GM18858 (cell line): ENCODE measurements around the gene PNLIPRP2.

ENCODE experiments used
- ATAC-seq: cut with Tn5 transposase; IDR thresholded peaks from one replicate; pipeline ENCODE4 v1.9.1; 2021; ENCODE audit not compliant: unreplicated experiment

Gene PNLIPRP2

DNA sequence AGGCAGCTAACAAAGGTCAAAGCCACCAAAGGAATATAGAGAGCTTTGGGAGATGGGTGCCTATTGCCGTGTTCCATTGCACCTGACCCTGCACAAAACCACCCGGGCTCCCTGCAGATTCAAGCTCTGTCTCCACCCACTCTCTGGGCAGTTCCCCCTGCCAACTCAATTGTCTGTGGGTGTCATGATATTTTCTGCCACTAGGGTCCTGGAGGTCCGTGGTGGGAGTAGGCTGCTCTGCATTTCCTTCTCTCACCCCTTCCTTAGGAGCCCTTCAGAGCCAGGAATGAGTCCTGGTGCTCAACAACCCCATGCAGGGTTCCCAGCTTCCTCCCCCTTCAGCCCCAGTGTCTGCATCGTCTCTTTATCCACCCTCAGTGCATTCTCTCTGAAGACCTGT lies 34.1 kb downstream of the PNLIPRP2 start:
- ATAC-seq: no peak

DNA sequence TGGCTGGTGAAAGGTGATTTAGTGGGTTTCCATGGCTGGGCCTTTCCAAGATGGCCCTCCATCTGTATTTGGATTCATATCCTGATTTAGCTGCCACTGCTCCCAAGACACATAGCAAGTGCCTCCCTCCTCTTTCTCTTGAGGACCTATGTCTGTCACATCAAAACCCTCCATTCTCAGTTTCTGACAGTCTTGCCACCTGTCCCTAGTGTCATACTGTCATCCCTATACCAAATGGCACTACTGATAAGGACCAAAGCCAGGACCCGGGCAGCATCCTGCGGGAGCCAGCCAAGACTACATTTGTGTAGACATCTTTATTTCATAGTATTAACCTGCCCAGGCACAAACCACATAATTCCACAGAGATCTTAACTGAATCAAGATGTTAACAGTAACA lies 34.8 kb downstream of the PNLIPRP2 start:
- no peak for ATAC-seq

DNA sequence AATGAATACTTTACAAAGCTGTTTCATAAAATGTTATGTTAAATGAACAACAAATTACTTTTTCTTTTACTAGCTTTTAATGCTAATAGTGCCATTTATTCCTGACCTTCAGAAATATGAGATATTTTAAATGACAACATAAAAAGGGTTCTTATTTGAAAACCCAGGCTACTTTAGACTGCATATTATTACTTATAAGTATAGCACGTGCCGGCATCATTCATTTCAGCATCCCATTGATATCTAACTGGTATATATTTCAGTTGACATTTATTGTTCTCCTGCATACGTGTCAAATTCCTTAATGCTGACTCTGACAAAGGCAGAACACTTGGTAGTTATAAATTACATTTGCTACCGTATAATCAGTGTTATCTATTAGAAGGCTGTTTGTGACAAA lies 35.3 kb downstream of the PNLIPRP2 start:
- no peak for ATAC-seq

DNA sequence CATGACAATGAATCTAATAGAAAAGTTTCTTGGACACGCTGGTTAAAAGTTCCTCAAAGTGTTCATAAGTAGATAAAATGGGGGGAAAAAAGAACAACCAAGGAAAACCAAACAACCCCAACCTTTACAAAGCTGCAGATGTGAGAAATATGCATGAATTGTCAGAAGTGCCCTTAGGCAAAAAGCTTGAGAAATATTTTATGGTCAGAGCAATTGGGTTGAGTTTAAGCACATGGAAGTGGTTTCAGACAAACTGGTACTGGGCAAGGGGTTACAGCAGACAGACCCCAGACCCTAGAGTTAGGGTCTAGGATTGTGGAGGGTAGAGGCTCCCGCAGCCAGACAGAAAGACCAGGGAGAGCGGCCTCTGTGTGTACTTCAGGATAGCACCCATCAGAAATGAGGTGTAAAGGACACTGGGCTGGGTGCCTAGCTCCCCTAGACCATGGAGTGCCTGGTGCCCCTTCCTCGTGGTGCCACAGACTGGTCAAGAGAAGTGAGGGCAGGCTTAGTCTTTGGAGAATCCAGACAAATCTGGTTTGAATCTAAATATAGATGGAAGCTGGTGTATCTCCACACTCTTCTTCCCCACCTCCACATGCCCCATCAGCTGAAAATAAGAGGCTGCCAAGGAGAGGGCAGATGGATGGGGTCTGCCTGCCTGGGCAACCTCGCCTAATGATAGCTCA lies 37.3 kb downstream of the PNLIPRP2 start:
- ATAC-seq: no peak

DNA sequence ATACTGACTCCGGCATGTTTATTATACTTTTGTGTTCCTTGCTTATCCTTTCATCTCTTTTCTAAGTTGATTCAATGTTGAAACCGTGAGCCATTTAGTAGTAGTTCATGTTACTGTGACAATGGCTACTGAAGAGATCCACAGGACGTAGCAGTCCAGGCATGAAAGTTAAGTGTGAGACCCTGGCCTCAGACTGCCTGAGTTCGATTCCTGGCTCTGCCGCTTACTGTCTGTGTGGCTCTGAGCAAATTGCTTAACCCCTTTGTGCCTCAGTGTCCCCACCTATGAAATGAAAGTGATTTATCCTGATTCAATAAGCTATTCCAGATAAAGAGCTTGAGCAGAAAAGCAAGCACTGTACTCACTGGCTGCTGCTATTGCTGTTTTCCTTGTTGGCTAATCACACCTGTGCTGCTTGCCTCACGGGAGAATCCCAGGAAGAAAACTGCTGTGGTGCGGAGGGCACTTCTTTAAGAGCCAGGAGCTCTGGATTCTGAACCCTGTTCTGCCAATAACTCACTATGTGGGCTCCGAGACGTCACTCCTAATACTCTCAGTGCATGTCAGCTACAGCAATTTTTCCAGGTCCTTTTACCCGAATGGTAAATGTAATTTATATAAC lies 38.4 kb downstream of the PNLIPRP2 start:
- no peak for ATAC-seq

DNA sequence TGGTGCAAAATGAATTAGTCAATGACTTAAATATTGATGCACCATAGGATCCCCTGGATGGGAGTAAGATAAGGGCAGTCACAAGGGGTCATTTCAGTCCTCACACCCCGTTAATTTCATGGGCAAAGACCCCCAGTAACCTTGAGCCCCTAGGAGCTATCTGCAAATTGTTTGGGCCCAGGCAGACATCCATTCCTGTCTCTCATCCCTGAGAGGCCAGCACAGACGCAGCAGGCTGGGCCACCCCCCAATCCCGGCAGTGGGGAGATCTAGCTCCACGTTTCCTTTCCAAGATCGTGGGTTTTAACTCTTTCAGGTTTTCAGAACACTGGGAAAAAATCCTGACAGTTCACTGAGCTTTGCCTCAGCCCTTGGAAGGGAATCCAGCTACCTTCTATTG lies 40.1 kb downstream of the PNLIPRP2 start:
- ATAC-seq: no peak

DNA sequence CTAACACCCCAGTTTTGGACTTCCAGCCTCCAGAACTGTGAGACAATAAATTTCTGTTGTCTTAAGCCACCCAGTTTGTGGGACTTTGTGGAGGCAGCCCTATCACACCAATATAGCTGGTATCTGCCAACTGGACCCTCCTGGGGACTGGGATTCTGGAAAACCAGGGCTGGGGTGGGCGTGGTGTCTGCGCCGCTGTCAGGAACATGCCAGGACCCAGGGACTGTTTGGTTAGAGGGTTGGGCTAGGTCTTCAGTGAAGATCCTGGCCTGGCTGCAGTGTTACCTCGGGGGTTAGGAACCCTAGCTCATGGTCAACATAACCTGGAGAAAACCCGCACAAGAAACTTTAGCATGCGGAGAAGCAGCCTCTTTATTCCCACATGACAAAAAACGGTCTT lies 42.6 kb downstream of the PNLIPRP2 start:
- ATAC-seq: no peak

DNA sequence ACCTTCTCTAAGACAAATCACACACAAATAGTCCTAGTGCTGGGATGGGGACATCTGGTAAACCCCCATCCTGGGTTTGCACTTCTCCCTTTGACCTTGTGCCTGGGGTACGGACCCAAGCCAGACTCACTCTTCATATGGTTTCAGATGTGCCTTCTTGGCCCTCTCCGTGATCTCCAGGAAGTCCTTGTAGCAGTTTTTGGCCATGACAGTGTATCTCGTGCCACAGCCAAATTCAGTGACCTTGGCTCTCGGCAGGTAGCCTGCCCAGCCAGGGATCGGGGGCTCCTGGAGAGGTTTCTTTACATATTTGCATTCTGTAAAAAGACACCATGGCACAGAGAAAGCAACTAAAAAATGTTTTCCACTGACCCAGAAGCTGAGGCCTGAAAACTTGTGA lies 43.9 kb downstream of the PNLIPRP2 start:
- ATAC-seq: no peak

DNA sequence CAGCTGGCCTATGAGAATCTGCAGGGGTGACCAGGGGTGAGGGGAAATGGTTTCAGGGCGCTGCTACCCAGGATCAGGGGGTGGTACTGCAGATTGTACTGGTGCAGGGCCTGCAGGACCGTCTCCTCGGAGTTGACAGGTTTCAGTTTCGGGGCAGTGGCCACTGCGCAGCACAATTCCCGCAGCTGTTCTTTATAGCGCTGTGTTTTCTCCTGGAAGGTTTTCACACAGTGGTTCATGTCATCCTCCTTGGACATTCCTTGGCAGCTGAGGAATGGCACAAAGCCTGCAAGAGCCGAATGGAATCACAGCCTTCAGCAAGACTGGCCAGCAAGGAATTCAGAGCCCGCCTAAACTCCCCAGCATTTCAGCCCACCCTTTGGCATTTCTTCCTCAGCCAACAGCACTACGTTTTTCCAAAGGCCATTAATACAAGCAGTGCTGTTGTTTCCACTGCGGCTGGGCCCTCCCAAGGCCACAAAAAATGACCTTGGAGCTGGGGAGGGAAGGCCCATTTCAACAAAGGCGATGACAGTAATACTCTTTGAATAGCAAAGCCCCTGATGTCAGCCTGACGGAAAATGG lies 44.9 kb downstream of the PNLIPRP2 start:
- no peak for ATAC-seq

DNA sequence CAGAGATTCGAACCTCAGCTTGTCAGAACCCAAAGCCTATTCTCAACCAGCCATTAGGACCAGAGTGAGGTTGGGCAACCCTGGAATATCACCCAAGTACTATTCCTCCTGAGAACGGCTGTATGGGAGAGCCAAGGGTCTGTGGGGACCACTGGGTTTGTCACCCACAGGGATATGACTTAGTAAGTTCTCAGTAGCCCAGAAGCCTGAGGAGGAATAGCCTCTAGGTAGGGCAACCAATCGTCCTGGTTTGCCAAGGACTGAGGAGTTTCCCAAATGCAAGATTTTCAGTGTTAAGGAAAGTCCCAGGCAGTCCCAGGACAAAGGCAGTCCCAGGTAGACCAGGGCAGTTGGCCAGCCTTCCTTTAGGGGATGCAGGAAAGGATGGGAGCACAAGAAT lies 46.7 kb downstream of the PNLIPRP2 start:
- no peak for ATAC-seq

DNA sequence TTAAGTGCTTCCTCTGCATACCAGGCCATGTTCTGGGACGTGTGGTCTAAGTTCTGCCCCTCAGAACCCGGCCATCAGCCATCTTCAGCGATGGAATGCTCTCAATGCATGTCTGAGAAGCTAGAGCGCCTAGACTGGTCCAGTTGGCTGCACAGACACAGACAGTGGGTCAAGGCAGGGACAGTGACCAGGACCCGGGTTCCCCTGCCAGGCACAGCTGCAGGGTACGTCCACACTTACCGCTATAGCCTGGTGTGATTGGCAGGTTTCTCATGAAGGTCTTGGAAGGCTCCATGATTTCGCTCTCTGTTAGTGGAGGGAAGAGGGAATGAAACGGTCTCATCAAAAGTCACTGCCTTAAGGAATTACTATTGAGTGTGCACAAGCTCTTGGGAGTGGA lies 47.3 kb downstream of the PNLIPRP2 start:
- ATAC-seq: no peak

DNA sequence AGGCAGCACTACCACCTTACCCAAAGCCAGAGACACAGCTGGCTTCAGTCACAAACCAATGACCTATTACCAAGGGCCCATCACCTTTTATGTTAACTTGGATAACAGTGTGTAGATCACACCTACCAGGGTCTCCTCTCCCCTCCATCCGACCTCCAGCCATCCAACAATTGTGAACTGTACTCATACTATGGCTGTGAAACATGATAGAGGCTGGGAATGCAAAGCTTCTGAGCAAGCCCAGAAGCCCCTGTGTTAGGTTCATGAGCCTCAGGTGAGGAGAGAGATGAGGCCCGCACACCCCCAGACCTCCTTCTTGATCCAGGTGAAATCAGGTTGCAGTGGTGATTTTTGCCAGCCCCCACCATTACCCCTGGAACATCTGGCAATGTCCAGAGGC lies 47.7 kb downstream of the PNLIPRP2 start:
- ATAC-seq: no peak

DNA sequence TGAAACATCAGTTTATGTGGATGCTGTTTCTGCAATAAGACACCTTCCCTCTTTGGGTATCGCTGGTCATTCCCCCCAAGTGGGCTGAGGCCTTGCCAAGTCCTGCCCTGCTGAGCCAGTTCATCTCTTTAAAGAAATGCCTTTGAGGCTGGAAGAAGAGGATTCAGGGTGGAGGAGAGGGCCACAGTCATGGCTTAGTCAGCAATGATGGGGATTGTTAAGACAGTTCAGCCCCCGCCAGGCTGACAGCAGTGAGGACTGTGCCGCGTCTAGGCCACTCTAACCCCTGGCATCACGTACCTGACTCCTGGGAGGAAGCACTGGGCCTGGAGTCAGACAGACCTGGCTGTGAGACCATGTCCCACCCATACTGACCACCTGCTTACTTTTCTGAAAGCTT lies 48.3 kb downstream of the PNLIPRP2 start:
- no peak for ATAC-seq

DNA sequence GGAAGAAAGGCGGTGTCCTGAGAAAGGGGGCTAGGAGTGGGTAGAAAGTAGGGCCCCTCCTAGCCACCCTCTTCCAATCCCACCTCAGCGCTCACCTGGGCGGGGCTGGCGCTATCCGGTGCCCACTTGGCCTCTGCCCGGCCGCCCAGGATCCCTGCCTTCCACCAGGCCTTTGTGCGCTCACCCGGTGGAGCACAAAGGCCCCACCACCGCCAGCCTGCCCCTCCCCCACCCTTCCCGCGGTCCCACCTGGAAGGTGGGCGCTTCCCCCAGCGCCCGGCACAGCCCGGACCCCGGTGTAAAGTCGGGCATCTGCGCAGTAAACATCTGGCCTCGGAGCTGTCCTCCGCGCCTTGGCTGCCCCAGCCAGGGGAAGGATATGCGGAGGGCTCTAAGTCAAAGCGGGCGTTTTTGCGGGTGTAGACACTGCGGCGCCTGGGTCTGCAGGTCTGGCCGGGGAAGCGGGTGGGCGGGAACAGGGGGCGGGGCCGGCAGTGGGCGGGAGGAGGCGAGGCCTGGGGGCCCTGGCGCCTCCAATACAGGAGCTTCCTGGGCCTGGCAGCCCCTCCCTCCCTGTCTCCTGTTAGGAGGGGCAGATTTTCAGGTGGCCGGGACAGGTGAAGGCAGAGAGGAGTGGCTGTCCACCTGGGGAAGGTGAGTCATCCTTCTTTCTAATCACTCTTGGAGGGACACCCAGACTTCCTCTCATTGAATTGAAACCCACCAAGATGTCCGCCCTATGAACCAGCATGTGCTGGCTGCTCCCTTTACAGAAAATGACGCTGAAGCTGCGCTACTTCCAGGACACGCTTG lies 49.3 kb downstream of the PNLIPRP2 start:
- no peak for ATAC-seq

DNA sequence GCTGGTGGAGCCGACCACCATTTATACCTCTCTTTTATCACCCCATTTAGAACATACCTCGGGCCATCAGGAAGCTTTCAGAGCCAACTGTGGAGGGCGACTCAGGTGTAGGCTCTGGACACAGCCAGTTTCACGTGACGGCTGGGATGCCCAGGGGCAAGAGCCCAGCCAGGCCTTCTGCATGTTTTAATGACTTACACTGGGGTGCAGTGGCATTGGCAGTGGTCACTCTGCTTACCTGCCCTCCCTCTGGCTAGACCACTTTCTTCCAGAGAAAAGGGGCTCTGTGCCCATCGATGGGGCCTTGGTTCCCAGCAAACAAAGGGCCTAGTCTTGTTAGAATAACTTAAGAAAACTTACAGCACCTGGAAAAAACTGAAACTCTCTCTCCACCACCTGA lies 50.0 kb downstream of the PNLIPRP2 start:
- no peak for ATAC-seq

DNA sequence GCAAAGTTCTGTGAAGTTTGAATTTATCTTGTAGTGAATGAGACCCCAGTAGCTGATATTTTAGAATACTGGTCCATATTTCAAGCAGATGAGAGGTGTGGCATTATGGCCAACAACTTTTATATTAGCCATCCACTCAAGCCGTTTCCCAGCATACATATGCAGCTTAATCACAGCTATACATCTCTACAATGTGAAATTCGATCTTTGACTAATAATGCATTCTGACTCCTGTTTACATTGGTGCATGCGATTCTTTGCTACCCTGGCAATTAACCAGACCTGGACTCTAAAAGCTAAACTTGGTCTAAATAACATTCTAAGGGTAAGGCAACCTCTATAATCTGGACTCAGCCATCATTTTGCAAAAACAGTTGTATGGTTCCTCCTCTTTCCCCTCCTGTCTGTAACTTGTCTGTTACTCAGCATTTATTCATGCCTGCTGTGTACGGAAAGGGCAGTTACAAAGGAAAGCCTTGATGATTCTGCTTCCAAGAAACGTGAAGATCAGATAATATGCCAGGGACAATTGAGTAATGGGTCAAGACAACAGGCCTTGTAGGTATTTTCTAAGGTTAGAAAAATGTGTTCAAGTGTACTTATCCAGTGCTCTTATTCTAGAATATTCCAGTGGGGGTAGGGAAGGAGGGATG lies 50.6 kb downstream of the PNLIPRP2 start:
- ATAC-seq: no peak

DNA sequence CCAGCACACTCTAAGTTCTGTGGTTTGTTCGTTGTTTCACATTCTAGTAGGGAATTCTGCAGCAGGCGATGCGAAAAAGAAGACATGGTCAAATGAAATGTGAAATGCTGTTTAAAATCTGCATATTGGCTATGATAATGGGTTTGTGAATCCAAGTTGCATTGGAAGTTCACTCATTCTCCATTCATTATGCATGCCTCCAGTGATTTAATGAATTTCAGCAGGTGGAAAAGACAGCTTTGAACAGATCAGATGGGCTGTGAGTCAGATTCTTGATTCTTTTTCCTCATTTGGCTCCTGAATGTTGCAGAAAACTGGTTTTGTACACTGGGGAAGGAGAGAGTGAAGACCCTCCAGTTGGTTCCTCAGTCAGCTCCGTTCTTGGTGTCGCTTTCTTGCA lies 52.1 kb downstream of the PNLIPRP2 start:
- ATAC-seq: no peak

DNA sequence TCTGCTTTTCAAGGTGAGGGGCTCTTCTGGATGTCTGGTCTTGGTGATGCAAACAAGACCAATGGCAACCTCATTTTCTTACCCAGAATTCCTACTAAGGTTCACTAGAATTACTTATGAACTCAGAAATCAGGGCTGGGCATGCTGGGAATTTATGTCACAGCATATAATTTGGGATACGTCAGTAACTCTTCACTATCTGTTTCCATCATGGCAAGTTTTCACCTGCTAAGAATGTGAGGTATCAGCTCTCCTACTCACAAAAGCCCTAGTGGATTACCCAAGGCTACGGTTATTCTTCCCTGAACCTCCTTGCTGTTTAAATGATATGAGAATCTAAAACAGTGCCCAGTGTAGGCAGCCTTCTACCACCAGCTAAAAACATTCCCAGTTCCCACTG lies 53.1 kb downstream of the PNLIPRP2 start:
- ATAC-seq: no peak

DNA sequence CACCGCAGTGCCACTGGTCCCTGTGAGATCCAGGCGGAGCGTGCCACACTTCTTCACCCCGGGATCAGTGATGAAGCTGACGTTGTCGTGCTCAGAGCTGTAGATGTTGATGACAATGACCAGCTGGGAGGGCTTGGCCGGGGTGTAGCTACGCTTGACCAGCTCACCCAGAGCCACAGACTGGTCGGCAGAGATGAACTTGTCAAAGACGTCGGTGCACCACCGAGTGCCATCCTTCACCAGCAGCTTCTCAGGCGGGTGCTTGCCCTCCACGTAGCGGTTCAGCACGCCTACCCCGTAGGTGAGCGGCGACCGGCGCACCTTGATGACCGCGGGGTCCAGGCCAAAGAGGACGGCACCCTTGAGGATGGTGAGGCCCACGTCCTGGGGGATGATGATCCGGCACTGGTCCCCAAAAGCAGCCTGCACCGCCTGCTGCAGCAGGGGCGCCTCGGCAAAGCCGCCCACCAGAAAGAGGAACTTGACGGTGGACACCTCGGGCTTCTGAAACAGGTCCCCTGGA lies 54.2 kb downstream of the PNLIPRP2 start:
- ATAC-seq: no peak

DNA sequence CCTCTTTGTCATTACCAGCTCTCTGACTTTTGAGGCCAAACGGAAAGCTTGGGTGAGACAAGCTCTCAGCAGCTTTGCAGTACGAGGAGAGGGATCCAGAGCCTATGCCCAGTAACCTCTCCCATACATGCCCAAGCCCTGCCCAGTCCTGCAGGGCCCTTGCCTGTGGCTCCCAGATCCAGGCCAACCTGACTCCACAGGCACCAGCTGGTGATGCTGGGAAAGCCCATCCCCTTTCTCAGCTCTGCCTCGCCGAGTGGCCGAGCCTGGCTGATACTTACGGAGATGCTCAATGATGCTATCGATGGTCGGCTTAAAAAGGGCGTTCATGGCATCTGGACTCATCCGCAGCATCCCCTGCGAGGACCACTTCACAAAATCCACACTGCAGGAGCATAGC lies 55.4 kb downstream of the PNLIPRP2 start:
- ATAC-seq: no peak

DNA sequence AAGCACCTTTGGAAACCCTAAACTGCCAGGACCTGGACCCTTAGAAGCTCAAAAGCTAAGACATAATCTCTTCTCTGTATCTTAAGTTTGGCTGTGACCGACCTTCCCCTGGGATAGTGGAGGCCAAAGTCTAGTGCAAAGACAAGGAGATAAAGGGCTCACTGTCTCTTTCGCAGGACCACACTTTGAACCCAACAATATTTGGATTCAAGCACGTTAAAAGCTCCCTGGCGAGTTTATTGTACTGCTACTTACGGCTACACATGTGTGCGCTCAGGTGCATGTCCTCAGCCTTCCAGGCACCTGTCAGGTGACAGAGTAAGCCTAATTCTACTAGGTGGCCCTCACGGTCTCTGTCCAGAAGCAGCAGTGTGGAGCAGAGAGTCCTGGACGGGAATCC lies 55.9 kb downstream of the PNLIPRP2 start:
- ATAC-seq: no peak
